ENCODE results near the gene CDHR2.
A peak's percentile ranks its signal among the peaks of the same experiment; 100 is the strongest.
"Not testable (repeated sequence)": the region's sequence is repeated elsewhere in the genome, so short reads cannot be mapped to it uniquely, and the experiment has no call there.

Gene CDHR2

DNA sequence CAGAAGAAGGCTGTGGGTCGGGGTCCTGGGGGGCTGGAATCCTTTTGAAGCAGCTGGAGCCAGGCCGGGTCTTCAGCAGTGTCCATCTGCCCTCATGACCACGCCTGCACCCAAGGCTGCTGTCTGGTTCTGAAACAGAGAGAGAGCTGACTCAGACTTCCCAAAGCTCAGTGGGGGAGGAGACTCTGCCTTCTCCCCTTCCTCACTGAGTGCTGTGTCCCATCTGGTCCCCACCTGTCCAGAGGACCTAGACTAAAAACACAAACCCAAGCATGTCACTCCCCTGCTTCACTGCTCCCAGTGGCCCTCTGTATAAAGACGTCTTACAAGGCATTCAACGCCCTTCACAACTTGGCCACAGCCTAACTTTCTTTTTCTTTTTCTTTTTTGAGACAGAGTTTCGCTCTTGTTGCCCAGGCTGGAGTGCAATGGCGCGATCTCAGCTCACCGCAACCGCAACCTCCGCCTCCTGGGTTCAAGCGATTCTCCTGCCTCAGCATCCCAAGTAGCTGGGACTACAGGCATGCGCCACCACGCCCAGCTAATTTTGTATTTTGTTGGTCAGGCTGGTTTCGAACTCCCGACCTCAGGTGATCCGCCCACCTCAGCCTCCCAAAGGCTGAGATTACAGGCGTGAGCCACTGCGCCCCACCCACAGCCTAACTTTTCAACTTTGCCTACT lies 50.7 kb downstream of the CDHR2 start:
- DNase-seq = not testable (repeated sequence)

DNA sequence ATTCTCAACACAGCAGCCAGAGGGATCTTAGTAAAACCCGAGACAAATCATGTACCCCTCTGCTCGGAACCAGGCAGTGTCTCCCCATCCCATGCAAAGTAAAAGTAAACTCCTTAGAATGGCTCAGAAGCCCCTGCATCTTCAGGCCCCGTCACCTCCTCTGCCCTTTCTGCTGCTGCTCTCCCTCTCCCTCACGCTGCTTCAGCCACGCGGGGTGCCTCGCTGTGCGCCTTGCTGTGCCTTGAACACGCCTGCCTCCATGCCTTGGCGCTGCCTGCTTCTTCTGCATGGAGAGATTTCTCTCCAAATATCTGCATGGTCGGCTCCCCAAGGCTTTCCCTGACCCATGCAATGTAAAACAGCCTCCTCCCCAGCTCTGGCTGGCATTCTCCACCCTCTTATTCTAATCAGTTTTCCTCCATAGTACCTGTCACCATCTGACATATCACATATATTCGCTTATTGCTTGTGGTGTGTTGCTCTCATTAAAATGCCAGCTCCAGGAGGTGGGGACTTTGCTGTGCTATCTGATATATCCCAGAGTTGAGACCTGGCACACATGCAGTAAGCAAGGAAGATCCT lies 52.9 kb downstream of the CDHR2 start:
- DNase-seq = peak; percentile 72

DNA sequence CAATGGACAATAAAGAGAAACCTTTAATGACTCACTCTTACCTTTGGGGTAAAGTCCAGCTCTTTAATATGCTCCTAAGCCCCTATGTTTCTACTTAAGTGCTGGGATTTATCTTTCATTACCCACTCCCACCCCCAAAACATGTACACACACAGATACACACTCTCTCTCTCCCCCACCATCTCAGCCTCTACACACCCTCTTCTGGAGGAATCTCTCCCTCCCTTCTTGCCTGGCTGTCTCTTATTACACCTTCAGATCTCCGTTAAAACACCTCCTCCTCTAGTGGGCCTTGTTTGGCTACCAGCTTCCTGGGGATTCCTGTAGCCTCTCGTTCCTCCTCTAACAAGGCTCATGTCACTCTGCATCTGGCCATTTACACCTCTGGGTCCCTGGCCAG lies 53.9 kb downstream of the CDHR2 start:
- DNase-seq = no peak

DNA sequence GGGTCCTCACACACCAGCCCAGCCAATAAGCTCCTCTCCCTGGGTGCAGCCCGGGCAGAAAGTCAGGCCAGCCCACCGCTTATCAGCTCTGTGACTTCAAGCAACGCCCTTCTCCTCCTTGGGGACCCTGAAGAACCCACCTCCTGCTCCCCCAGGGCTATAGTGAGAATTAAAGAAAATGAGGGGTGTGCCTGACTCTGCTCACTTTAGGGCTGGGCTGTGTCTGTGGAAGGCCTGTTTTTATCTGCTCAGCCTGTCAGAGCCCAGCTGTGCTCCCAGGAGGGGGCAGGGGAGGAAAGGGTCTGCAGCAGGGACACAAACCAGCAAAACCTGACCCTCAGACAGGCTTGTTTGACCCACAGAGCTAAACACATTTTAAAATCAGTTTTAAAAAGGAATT lies 56.9 kb downstream of the CDHR2 start:
- DNase-seq = peak; percentile 41

DNA sequence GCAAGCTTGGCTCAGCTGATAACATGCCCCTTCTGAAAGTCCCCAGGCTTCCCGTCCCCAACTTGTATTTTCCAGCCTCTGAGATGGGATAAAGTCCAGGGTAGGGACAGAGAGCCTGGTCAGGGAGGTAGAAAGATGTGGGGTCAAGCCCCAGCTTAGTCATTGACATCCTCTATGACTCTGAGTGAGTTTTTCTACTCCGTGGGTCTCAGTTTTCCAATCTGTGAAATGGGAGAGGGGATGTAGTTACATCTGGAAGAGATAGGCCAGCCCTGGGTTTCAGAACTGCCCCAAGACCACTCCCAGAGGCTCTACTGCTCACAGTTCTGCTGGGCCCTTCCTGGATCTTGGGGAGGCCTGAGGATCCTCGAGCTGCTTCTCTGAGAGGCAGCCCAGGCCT lies 57.7 kb downstream of the CDHR2 start:
- no peak for DNase-seq

DNA sequence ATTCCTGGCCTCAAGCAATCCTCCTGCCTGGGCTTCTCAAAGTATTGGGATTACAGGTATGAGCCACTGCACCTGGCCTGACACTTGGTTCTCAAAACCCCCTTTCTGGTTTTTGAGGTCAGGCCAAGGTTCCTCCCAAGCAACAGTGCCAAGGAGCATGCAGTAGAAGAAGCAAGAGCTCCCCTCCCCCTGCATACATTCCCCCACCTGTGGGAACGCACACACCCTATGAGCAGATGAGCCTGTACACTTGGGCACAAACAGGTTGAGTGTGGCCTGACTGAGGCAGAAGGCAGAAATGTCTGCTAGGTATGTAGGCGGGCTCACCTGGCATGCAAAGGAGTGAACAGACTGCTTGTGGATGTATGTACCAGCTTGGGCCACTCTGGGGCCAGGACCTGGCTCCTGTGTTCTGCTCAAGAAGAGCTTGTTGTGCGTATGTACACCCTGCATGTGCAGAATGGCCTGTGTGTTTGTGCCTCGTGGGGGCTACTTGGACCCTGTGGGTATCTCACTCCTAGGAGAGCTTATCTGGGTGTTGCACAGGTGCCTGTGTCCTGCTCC lies 59.1 kb downstream of the CDHR2 start:
- DNase-seq = no peak

DNA sequence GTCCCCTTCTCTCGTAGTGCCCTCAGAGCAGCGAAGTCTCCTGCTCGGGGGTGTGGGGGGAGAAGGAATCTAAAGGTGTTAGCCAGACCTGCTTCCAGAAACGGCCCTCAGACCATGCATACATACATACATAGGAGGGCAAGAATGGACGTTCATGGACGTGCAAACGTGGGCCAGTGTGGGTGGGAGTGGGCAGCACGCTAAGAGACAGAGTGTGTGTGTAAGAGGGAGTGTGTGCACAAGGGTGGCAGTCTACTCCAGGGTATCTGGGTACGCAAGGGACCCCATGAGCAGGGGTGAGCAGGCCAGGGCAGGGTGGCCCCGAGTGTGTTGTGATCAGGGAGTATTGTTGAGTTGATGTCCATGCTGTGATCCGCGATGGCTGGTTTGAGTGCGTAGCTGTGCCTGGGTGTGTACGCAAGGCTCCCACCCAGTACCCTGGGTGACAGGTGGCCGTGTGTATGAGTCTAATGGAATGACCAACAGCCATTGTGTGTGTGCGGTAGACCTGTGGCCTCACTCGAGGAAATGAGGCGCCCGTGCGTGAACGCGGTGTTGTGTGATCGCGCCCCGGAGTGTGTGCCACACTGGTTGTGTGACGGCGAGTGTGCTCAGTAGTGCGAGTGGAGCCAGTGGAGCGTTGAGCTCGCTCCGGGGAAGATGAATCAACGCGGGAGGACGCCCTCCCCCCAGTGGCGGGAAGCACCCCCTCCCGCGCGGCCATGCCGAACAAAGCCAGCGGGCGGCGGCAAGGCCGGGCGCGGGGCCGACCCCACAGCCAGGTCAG lies 60.0 kb downstream of the CDHR2 start:
- DNase-seq = peak; percentile 79

DNA sequence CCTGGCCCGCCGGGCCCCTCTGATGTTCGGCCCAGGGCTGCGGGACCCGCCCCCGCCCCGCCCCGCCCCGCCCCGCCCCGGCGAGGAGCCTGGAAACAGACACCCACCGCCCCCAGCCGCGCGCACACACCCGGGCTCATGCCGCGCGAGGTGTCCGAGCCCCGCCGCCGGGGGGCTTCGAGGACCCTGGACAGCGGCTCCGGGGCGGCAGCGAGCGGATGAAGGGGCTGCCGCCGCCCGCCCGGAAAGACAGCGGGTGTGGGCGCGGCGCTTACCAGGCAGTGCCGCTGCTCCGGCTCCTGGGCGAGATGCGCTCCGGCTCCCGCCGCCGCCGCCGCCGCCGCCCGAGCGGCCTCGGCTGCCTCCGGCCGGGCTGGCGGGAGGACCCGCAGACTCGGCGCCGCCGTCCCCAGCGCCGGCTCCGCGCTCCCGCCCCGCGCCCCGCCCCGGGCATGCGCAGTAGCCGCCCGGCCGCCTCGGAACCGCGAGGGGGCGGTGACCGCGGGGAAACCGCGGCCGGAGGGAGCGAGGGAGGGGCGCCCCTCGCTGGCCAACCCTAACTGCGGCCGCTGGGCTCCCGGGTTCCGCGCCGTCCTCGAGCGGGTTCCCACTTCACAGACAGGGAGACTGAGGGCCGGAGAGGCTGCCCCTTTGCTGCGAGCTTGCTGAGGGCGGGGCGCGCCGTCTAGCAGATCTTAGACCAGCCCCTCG lies 60.7 kb downstream of the CDHR2 start, which contains the start of gene GPRIN1:
TSS of gene GPRIN1 (minus strand) at position 433 of the 711 bp plus-strand sequence. CDS start 10,322 bp downstream, outside the sequence.
- peak; percentile 92 for DNase-seq

DNA sequence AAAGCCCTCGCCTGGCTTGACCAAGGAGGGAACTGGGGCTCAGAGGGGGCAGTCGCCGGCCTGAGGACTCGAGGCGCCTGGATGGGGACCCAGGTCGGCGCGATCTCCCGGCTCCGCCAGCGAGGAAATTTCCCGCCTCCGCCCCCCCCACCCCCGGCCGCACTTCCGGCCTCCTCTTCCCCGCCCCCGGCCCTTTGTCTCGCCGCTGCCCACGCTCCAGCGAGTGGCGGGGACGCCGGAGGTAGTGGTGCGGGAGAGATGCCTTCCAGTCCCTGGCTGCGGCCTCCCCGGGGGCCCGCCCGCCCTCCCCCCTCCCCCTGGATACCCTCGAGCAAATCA lies 61.3 kb downstream of the CDHR2 start:
- peak; percentile 88 for DNase-seq

DNA sequence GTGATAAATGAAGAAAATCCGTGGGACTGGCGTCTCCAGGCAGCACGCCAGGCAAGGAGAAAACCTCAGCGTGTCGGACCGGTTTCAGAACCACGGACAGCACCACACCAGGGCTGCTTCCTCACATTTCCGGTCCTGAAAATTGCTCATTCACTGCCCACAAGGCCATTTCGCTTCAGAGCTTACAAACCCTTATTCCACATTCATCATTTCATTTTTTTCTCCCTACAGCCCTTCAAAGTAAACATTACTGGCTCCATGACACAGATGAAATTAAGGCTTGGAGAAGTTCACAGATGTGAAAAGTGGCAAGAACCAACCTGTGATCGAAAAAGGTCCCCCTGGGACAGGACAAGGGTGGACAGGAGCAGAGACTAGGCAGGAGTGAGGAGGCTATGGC lies 62.3 kb downstream of the CDHR2 start:
- no peak for DNase-seq

DNA sequence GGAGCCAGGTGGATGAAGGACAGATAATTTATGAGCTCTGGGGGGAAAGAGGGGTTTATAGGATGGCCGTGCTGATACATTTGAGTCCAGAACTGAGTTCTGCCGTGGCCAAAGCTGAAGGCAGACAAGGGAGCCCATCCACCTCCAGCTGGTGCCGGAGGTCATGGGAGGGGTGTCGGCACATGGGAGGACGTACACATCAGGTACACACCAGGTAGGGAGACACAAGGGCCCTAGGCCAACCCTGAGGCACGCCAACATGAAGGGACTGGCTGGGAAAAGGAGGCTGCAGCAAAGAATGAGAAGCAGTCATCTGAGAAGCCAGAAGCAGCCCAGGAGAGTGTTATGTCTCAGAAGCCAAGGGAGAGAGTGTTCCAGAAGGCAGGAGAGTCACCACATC lies 62.9 kb downstream of the CDHR2 start:
- DNase-seq = no peak

DNA sequence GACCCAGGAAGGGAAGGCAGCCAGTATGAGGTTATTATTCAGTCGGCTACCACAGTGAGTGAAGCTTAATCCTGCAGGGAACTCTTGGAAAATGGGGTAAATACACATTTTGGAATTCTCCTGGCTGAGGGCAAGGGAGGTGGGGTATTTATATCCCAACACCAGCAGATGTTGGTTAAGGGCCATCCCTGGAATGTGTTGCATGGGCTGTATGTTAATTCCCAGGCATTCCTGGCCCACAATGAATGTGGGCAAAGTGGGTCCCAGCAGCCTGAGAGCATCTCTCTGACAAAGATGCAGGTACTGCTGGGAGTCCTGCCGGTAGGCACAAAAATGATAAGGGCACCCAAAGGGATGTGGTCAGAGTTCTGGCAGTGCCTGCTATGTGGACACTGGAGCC lies 63.7 kb downstream of the CDHR2 start:
- DNase-seq = no peak

DNA sequence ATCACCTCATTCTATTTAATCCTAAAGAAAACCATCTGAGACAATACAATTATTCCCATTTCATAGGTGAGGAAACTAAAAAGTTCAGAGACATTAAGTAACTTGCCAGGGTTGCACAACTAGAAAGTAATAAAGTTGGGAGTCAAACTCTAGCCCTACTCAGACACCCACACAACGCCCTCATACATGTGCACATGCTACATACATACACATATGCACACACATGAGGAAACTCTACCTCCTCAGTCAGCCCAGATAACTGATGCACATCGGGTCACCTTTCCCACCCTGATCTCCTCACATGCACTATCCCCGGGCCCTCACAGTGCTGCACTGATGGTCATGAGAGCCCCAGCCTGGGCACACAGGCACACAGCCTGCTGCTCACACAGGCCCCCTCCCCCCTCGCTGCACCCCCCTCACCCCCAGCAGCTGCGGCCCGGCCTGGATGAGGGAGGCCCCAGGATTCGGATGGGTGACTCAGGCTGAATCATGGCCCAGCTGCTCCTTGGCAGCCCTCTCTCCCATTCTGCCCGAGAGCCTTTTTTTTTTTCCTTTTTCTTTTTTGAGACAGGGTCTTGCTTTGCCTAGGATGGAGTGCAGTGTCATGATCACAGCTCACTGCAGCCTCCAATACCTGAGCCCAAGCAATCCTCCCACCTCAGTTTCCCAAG lies 65.8 kb downstream of the CDHR2 start:
- no peak for DNase-seq

DNA sequence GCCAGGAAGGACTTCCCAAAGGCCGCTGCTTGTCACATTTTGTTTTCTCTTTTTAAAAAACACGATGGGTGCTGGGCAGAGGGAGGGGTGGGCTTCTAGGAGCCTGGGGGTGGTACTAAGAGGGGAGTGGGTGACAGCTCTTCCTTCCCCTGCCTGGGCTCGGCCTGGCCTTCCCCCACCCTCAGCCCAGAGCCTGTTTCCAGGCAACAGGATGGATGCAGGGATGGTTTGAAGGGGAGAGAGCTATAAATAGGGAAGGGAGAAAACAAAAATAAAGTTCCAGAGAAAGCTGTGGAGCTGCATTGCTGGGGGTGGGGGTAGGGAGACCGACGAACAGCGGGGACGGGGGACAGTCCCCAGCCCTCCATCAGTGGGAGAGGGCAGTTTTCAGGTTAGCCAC lies 67.4 kb downstream of the CDHR2 start:
- no peak for DNase-seq

DNA sequence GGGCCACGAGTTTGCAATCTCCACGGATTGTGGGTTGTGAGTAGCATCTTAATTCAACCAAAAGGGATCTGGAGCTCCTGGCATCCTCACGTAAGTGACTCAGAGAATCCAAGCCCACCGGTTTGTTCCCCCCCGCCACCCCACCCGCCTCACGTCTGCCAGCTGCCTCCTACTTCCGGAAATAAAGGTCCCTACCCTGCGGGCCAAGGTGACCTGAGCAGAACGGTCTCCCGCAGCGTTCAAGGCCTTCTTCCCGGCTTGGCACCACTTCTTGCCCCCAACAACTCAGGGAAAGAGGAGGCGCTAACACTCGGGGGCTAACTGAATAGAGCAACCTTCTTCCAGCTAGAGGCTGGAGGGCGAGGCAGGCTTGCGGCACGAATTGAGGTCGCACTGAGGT lies 69.6 kb downstream of the CDHR2 start:
- no peak for DNase-seq

DNA sequence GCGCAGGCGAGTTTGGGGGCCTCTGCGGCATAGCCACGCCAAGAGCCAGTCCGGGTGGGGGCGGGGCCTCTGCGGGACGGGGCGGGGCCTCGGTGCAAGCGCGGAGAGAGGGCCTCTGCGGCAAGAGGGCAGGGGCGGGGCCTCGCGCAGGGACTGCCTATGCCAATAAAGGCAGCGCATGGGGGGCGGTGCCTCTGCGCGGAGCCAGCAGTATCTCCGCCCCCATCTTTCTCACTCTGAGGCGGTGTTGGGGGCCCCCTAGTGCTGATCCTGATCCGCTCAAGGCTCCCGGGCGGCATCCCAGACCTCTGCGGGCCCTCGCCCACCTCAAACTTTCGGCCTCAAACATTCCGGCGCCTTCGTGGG lies 70.0 kb downstream of the CDHR2 start:
- DNase-seq = peak; percentile 89

DNA sequence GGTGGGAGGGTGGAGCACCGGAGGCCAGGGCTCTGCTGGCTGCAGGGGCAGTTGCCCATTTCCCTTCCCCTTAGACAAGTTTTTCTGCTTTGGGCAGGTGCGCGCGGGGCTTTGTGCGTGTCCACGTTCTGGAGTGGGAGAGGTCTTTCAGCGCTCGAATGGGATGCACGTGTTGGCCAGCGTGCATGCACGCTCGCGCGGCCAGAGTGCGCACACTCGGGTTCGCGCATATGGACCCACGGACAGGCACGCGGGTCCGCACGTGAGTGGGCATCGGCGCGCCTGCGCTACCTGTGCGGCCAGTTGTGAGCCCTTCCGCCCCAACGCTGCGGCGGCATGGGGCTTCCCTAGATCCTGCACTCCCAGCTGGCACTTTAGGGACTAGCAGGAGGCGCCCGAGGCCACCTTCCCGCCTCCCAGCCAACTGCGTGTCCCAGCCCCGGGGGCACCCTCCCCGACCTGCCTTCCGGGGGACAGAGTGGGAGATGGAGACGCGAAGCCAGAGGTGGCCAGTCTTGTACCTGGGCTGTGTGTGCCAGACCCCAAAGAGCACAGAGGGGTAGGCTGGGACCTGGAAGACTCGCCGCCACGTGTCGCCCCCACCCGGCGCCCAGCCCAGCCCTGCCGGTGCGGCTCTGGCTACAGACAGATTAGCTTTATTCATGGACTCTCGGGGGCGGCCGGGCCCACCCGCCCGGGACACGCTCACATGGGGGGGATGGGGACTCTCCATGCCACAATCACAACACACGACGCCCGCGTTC lies 70.6 kb downstream of the CDHR2 start:
- peak; percentile 52 for DNase-seq

DNA sequence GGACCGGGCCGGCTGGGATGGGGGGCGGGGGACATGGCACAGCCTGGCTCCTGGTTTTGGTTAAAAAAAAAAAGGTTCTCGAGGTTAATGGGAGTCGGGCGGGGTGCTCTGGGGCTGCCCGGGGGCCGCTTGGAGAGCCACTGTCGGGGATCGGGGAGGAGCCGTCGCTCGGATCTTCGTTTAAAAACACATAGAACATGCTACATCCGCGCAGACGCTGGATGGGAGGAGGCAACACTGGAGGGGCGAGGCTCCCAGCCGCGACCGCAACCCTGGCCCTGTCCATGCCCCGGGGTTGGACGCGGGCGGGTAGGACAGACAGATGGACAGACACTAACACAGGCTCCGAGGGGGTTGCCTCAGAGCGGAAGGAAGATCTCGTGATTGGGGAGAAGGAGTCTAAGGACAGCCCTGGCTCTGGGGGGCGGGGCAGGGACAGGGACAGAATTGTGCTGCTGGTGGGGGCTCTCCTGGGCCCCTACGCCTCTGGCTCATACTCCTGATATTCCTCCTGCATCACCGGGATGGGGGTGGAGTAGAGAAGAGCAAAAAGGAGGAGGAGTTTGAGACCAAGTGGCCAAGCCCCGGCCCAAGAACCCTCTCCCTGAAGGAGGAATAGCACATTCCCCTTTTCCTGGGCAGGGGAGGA lies 71.3 kb downstream of the CDHR2 start:
- DNase-seq = no peak

DNA sequence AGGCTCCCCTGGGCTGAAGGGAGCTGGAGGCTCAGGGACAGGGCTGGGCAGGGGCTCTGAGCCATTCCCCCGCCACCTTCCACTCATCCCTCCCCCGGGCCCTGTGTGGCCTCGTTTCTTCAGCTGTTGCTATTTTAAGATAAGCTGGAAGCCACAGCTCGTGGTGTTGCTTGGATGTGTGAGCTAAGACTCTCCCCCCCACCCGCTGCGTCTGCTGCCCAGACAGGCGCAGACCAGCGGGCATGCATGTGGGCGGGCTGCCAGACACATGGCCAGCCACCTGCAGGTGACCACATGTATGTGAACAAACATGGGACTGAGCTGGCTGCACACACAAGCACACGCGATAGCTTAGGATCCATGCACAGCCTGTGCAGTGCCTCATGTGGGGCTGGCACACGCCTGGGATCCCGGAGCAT lies 72.5 kb downstream of the CDHR2 start:
- DNase-seq = no peak

DNA sequence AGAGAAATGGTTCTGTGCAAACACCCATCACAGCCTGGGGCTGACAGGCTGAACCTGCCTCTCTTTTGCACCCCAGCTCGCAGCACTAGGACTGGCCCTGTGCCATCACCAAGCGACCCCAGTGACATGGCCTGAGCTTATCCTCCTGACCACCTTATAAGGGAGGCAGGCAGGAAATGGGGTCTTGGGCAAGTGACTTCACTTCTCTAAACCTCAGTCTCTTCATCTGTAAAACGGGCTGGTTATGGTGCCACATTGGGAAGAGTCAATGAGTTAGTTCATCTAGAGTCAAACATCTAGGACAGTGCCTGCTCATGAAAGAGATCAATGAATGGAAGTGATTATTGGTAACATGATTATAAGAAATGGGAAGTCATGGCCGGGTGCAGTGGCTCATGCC lies 75.0 kb downstream of the CDHR2 start:
- no peak for DNase-seq

DNA sequence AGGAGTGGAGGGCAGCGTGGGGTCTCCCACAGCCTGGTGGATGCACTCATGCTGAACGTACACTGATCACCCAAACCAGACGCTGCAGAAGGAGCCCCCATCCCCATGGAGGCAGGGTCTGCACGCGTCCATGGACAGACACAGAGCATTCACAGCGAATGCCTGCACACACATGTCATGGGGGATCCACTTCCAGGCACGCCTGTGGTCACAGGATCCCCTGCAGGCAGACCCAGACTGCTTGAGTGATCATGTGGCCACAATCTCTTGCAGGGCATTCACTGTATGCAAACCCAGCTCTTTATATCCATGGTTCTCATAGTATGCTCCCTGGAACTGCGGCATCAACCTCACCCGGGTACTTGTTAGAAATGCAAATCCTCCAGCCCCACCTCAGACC lies 75.8 kb downstream of the CDHR2 start:
- no peak for DNase-seq

All from NCI-H69 (cell line).